HG02943 (cell line): ENCODE measurements around the gene SPATC1L.
"Not testable (repeated sequence)": the region's sequence is repeated elsewhere in the genome, so short reads cannot be mapped to it uniquely, and the experiment has no call there.

Experiments used
- ATAC-seq: cut with Tn5 transposase; IDR thresholded peaks from one replicate; pipeline ENCODE4 v1.9.1; 2021; ENCODE audit warnings: mild to moderate bottlenecking, low read depth, moderate library complexity; ENCODE audit not compliant: unreplicated experiment

Gene SPATC1L

GRCh38 chr21:46184625-46185555 lies 631 bp upstream of the SPATC1L start:
- ATAC-seq = no peak

GRCh38 chr21:46183337-46183909 lies 836 bp downstream of the SPATC1L start:
- not testable (repeated sequence) for ATAC-seq

- ATAC-seq = no peak
These were observed 1.5 kb downstream of the SPATC1L start for GRCh38 chr21:46182548-46183336.

DNA sequence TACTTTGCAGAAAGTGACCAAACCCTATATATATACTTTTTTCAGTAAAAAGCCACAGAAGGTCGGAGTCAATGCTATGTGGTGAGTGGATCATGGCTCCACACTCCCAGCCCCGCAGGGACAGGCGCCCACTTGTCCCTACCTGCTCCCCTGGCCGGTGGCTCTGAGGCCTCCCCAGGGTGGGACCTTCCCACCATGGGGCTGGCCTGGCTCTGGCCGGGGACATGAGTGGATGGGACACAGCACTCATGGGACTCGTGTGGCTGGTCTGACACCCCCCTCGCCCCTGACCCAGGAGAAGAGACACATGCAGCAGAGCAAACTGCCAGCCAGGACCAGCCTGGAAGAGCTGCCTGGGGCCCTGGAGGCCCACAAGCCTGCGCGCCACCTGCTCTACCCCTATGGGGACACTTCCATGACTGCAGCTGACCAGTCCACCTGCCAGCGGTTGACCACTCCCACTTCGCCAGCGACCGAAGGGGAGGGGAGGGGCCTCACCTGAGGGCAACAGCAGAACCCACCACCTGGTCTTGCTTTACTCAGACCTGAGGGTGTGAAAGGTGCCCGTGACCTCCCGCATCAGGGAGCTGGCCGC lies 2.2 kb downstream of the SPATC1L start:
- ATAC-seq = no peak

DNA sequence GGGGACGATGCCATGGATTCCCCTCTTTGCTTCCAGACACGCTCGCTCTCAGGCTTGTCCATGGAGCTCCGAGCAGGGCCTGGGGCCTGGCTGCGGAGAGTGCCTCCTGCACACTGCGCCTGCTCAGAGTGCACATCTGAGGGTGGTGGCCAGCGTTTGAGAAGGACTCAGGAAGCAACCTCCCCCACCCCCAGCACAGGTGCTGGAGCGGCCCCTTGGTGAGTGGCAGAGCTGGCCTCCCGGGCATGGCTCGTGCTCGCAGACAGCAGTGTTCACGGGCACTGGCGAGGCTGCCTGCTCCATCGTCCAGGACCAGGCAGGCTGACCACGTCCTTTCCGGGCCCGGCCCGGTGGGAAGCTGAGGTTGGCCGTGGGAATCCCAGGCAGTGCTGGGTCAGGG lies 2.8 kb downstream of the SPATC1L start:
- ATAC-seq = no peak

DNA sequence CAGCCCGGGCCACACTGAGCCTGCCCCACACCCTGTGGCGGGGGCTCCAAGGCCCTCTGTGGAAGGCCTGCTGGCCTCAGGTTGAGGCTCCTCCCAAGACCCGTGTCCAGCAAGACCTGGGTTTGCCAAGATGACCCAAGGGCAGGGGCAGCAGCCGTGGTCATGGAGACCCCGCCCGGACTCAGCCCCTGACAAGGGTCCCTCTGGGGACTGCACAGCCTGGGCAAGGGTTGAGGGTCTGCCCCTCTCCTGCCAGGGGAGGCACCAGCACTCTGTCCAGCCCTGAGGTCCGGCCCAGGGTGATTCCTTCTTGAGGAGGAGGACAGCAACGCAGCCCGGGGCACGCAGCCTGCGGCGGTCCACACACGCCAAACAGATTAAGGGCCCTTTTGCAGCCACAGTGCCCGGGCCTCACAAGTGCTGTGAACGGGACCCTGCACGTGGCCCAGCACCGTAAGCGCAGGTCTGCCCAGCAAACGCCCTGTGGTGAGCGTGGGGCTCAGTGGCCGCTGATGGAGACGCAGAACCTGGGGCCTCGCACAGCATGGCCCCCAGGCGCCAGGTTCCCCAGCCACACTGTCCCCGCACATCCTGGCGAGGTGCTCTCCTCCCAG lies 3.4 kb downstream of the SPATC1L start:
- no peak for ATAC-seq

- ATAC-seq = no peak
These were observed 4.1 kb downstream of the SPATC1L start for GRCh38 chr21:46180079-46180722.

DNA sequence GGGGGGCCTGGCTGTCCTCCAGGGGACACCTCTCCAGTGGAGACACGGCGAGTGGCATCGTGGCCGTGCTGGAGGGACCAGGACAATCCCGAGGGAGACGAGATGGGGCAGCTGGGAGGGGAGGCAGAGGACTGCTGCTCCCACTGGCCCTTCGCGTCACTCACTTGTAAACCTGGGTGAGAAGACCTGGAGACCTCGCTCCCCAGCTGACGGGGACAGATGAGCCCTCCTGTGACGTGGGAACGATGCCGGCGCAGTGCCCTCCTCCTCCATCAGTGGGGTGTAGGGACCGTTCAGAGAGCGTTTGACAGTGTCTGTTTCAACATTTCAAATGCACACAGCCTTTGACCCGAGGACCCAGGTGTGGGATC lies 4.6 kb downstream of the SPATC1L start:
- ATAC-seq = no peak

GRCh38 chr21:46178961-46179360 lies 5.3 kb downstream of the SPATC1L start:
- no peak for ATAC-seq

GRCh38 chr21:46176443-46177129 lies 7.7 kb downstream of the SPATC1L start:
- not testable (repeated sequence) for ATAC-seq

- no peak for ATAC-seq
These were observed 10.7 kb downstream of the SPATC1L start for GRCh38 chr21:46173573-46173972.

GRCh38 chr21:46172863-46173528 lies 11.3 kb downstream of the SPATC1L start:
- ATAC-seq = no peak

- ATAC-seq = no peak
These were observed 12.0 kb downstream of the SPATC1L start for GRCh38 chr21:46171996-46172862.

GRCh38 chr21:46171585-46171984 lies 12.7 kb downstream of the SPATC1L start:
- ATAC-seq = no peak

DNA sequence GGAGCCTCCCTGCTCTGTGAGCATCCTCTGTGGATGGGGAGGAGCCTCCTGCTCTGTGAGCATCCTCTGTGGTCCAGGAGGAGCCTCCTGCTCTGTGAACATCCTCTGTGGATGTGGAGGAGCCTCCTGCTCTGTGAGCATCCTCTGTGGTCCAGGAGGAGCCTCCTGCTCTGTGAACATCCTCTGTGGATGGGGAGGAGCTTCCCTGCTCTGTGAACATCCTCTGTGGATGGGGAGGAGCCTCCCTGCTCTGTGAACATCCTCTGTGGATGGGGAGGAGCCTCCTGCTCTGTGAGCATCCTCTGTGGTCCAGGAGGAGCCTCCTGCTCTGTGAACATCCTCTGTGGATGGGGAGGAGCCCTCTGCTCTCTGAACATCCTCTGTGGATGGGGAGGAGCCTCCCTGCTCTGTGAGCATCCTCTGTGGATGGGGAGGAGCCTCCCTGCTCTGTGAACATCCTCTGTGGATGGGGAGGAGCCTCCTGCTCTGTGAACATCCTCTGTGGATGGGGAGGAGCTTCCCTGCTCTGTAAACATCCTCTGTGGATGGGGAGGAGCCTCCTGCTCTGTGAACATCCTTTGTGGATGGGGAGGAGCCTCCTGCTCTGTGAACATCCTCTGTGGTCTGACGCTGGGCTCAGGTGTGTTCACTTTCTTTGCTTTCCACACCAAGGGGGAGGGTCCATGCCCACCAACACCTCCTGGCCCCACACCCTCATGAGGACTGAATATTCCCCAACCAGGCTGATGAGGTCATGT lies 13.6 kb downstream of the SPATC1L start:
- not testable (repeated sequence) for ATAC-seq

- ATAC-seq = no peak
These were observed 15.4 kb downstream of the SPATC1L start for GRCh38 chr21:46168659-46169386.
